Skeletal muscle satellite cell (primary cell): ENCODE measurements around the gene OPCML.

ENCODE experiments used
- H3K27me3 ChIP-seq: 2 replicates; pipeline ENCODE4 v1.7.0; 2013; ENCODE audit warnings: low read length; ENCODE audit not compliant: control insufficient read depth, insufficient read depth
- H3K36me3 ChIP-seq: 2 replicates; pipeline ENCODE4 v1.7.0; 2013; ENCODE audit warnings: mild to moderate bottlenecking, control low read depth, low read length; ENCODE audit not compliant: insufficient read depth
- H3K4me1 ChIP-seq: 2 replicates; pipeline ENCODE4 v1.7.0; 2013; ENCODE audit warnings: low read length; ENCODE audit not compliant: control insufficient read depth, insufficient read depth
- H3K4me2 ChIP-seq: 2 replicates; pipeline ENCODE4 v1.7.0; 2013; ENCODE audit warnings: mild to moderate bottlenecking, low read length
- H3K4me3 ChIP-seq: 2 replicates; pipeline ENCODE4 v1.7.0; 2013; ENCODE audit warnings: low read length
- H3K9ac ChIP-seq: 2 replicates; pipeline ENCODE4 v1.7.0; 2013; ENCODE audit warnings: mild to moderate bottlenecking, low read depth, low read length, moderate library complexity
- H3K9me3 ChIP-seq: replicated peaks from 2 replicates; pipeline ENCODE4 v1.7.0; 2013; ENCODE audit warnings: mild to moderate bottlenecking, control low read depth, low read length

Gene OPCML

DNA sequence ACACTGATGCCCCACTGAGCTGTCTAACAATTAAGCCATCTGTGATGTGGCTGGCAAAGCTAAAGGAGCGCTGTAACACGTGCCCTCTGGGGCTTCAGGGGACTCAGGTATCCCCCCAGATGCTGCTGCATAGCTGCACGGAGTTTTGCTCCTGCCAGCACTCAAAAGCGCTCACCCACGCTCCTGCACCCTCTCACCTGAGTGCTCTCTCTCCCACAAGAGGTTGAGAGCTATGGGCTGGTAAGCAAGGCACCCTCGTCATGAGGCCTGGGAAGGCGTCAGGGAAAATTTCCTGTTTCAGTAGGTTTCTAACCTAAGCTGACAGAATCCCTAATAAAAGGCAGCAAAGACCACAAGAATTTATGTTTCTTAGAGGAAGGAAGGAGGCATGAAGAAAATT, 850.3 kb downstream of the OPCML start:
- Histone ChIP-seq H3K27me3 (no peaks in the 10 kb centered on the region), H3K4me3 (no peak overlapping the region), H3K4me1 (peaks cover 15% of the 10 kb centered on the region), H3K9me3 (no peaks in the 10 kb centered on the region), H3K4me2 (no peak overlapping the region), H3K36me3 (no peaks in the 10 kb centered on the region), H3K9ac (no peak overlapping the region)

DNA sequence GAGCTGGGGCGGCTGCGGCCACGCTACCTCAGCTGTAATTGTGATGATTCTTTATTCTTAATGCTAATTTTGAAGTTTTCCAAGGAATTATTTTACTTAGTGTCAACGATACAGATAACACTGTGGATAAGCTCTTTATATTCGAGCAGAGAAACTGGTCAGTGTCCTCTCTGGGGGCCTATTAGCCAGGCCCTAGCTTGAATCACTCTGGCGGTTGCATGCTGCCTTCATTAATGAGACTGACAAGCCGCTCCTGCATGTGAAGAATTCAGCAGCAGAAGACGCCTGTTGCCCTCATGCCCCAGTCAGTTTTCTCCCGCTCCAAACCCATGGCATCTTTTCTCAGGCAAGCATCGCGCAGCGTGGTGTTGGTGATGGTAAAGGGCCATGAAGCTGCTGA, 851.7 kb downstream of the OPCML start:
- Histone ChIP-seq H3K9ac (no peak overlapping the region), H3K4me2 (no peak overlapping the region), H3K4me3 (no peak overlapping the region)

DNA sequence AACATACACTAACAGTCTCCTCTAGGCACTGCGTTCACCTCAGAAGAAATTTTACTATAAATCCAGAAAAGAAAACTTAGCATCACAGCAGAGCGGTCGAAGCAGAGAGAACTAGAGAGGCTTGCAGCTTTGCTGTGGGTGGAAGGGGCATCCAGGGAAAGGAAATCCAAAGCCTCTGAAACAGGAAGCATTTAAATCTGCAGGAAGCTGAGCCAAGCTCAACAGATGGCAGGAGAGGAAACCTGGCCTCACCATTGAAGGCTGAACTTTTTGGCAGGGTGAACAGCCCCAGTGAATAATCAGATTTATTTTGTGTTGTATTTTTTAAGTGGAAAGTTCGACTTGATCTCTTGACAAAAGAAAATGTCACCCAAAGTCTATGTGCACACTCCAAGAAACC, 858.1 kb downstream of the OPCML start:
- H3K4me2 ChIP-seq, result no peak overlapping the region
- no peak overlapping the region for H3K9ac ChIP-seq
- H3K9me3 ChIP-seq, result no peaks in the 10 kb centered on the region
- H3K4me3 ChIP-seq, result no peak overlapping the region
- H3K4me1 ChIP-seq, result no peaks in the 10 kb centered on the region
- no peaks in the 10 kb centered on the region for H3K36me3 ChIP-seq
- no peaks in the 10 kb centered on the region for H3K27me3 ChIP-seq

More for the DNA sequence above, 851.7 kb downstream of the OPCML start:
- no peaks in the 10 kb centered on the region for H3K27me3 ChIP-seq
- no peaks in the 10 kb centered on the region for H3K36me3 ChIP-seq
- no peaks in the 10 kb centered on the region for H3K9me3 ChIP-seq
- H3K4me1 ChIP-seq, result peaks cover 11% of the 10 kb centered on the region

DNA sequence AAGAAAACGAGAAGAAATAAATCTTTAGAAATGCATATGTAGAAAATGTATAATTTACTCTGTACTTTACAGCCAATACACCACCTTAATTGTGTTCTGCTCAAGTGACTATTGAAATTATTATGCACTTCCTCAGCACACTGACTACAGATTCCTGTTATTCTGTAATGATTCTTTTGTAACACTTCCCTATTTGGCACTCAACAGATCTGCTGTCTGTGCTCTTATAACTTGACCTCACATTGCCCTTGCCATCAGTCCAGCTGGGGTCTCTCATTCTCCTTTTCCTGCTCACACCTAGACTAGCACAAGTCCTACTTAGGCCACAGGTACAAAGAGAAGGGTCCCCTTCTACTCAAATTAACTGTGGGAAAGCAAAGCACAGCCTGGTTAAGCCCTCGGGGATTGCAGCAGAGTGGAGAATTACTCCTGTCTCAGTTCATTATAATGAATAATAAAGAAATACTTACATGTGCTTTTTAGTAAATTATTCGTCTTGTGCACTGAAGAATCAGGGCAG, 860.4 kb downstream of the OPCML start:
- H3K4me3 ChIP-seq, result no peak overlapping the region
- H3K27me3 ChIP-seq, result no peaks in the 10 kb centered on the region
- H3K9ac ChIP-seq, result no peak overlapping the region
- no peaks in the 10 kb centered on the region for H3K9me3 ChIP-seq
- no peaks in the 10 kb centered on the region for H3K4me1 ChIP-seq
- H3K36me3 ChIP-seq, result no peaks in the 10 kb centered on the region
- H3K4me2 ChIP-seq, result no peak overlapping the region

GRCh38 chr11:132670921-132671675, 861.2 kb downstream of the OPCML start:
- no peaks in the 10 kb centered on the region for H3K36me3 ChIP-seq
- H3K9ac ChIP-seq, result no peak overlapping the region
- no peak overlapping the region for H3K4me3 ChIP-seq
- H3K9me3 ChIP-seq, result no peaks in the 10 kb centered on the region
- H3K4me1 ChIP-seq, result no peaks in the 10 kb centered on the region
- no peak overlapping the region for H3K4me2 ChIP-seq
- H3K27me3 ChIP-seq, result no peaks in the 10 kb centered on the region

GRCh38 chr11:132669949-132670348, 862.4 kb downstream of the OPCML start:
- no peaks in the 10 kb centered on the region for H3K27me3 ChIP-seq
- H3K36me3 ChIP-seq, result no peaks in the 10 kb centered on the region

DNA sequence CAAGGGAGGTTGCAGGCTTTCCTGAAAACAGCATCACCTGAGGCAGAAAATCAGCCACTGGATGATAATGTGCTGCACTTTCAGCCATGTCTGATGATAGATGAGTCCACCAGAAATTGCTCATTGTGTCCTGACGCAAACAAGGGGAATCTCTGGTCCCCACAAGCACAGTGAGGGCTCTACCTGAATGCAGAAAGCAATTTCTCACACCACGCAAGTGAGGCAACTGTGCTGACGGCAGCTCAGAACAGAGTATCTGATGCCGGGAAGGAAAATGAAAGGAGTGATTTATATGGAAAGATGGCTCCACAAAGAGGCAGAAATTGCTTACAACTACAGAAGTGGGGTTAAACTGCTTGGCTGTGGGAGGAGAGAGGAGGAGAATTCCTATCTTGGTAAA, 867.1 kb downstream of the OPCML start:
- Histone ChIP-seq H3K4me3 (no peak overlapping the region), H3K4me1 (no peaks in the 10 kb centered on the region), H3K4me2 (no peak overlapping the region), H3K9ac (no peak overlapping the region), H3K36me3 (no peaks in the 10 kb centered on the region), H3K27me3 (no peaks in the 10 kb centered on the region), H3K9me3 (no peaks in the 10 kb centered on the region)

More at GRCh38 chr11:132669949-132670348, 862.4 kb downstream of the OPCML start:
- no peak overlapping the region for H3K9ac ChIP-seq
- no peaks in the 10 kb centered on the region for H3K9me3 ChIP-seq
- H3K4me1 ChIP-seq, result no peaks in the 10 kb centered on the region
- H3K4me2 ChIP-seq, result no peak overlapping the region
- H3K4me3 ChIP-seq, result no peak overlapping the region

DNA sequence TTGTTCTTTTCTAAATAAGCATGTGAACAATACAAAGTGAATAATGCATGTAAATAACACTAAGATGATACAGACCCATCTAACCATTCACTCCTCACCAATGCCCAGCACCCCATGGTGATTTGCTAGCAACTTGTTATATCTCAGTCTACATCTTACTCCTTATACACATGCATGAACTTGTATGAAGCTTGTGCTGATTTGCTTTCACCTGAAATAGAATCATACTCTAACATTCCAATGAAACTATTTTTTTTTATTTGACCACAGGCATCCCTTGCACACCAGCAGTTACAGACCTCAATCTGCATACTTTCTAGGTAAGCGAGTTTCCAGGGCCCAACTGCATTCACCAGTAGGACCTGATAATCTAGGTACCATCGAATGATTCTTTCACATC, 873.6 kb downstream of the OPCML start:
- no peak overlapping the region for H3K4me2 ChIP-seq
- no peak overlapping the region for H3K9ac ChIP-seq
- no peaks in the 10 kb centered on the region for H3K4me1 ChIP-seq
- H3K36me3 ChIP-seq, result no peaks in the 10 kb centered on the region
- no peak overlapping the region for H3K4me3 ChIP-seq
- peaks cover 2% of the 10 kb centered on the region for H3K27me3 ChIP-seq
- no peaks in the 10 kb centered on the region for H3K9me3 ChIP-seq

- H3K36me3 ChIP-seq, result no peaks in the 10 kb centered on the region
- peaks cover 2% of the 10 kb centered on the region for H3K27me3 ChIP-seq
- no peaks in the 10 kb centered on the region for H3K9me3 ChIP-seq
- H3K4me2 ChIP-seq, result no peak overlapping the region
- no peak overlapping the region for H3K4me3 ChIP-seq
- H3K9ac ChIP-seq, result no peak overlapping the region
- no peaks in the 10 kb centered on the region for H3K4me1 ChIP-seq
Observed at GRCh38 chr11:132658004-132658403, 874.3 kb downstream of the OPCML start.

GRCh38 chr11:132655187-132655855, 877.0 kb downstream of the OPCML start:
- Histone ChIP-seq H3K9ac (no peak overlapping the region), H3K4me3 (no peak overlapping the region), H3K9me3 (no peaks in the 10 kb centered on the region), H3K4me1 (no peaks in the 10 kb centered on the region), H3K27me3 (peaks cover 10% of the 10 kb centered on the region), H3K36me3 (no peaks in the 10 kb centered on the region), H3K4me2 (no peak overlapping the region)

- H3K9ac ChIP-seq, result no peak overlapping the region
- H3K36me3 ChIP-seq, result no peaks in the 10 kb centered on the region
- peaks cover 10% of the 10 kb centered on the region for H3K27me3 ChIP-seq
- no peaks in the 10 kb centered on the region for H3K9me3 ChIP-seq
- H3K4me2 ChIP-seq, result no peak overlapping the region
- no peak overlapping the region for H3K4me3 ChIP-seq
- peaks cover 3% of the 10 kb centered on the region for H3K4me1 ChIP-seq
Observed at GRCh38 chr11:132653237-132653636, 879.1 kb downstream of the OPCML start.
